Fibroblast of lung (primary cell): ENCODE measurements around the gene ACKR2. TPM values are rescaled to one million over a fixed set of nuclear protein-coding genes. Genes with fewer than 3 reads are reported as not detected.

Source experiments
- DNase-seq, 2 donors: peaks; one replicate each; pipeline versions ENCODE4 v3.0.0 to v3.0.0-alpha.2; 2010; ENCODE audit warnings: low read depth in 2 of 2
- H2AFZ ChIP-seq: 2 replicates; pipeline ENCODE4 v1.5.1; 2012; ENCODE audit warnings: low read length, control low read depth, inconsistent platforms
- H3K27ac ChIP-seq: 2 replicates; pipeline ENCODE4 v1.5.1; 2011; ENCODE audit warnings: low read length, control low read depth; ENCODE audit not compliant: insufficient read depth
- H3K27me3 ChIP-seq: 2 replicates; pipeline ENCODE4 v1.5.1; 2011; ENCODE audit warnings: mild to moderate bottlenecking, low read length; ENCODE audit not compliant: control insufficient read depth, insufficient read depth
- H3K36me3 ChIP-seq: 2 replicates; pipeline ENCODE4 v1.5.1; 2011; ENCODE audit warnings: low read length; ENCODE audit not compliant: control insufficient read depth, insufficient read depth
- H3K4me1 ChIP-seq: 2 replicates; pipeline ENCODE4 v1.5.1; 2011; ENCODE audit warnings: low read length; ENCODE audit not compliant: control insufficient read depth, insufficient read depth; ENCODE audit errors: extremely low read depth
- H3K4me2 ChIP-seq: 2 replicates; pipeline ENCODE4 v1.5.1; 2011; ENCODE audit warnings: low read length, control low read depth; ENCODE audit not compliant: insufficient read depth; ENCODE audit errors: extremely low read depth
- H3K4me3 ChIP-seq, 4 experiments: fragments of 200-600 bp in 1 of 4; sonication (generic) in 1 of 4; replicated peaks in 1 of 4; 2 replicates each; pipeline ENCODE4 v1.5.1; 2011 to 2016; ENCODE audit warnings: low read length in 4 of 4, low read depth in 3 of 4, mild to moderate bottlenecking in 3 of 4, control low read depth in 2 of 4, inconsistent platforms in 1 of 4, mixed read lengths in 1 of 4; ENCODE audit not compliant: insufficient read depth in 1 of 4; ENCODE audit errors: control extremely low read depth in 1 of 4
- H3K79me2 ChIP-seq: 2 replicates; pipeline ENCODE4 v1.5.1; 2012; ENCODE audit warnings: mild to moderate bottlenecking, low read length, inconsistent platforms; ENCODE audit not compliant: control insufficient read depth, insufficient read depth
- H3K9ac ChIP-seq: 2 replicates; pipeline ENCODE4 v1.5.1; 2011; ENCODE audit warnings: mild to moderate bottlenecking, low read length, control low read depth; ENCODE audit not compliant: insufficient read depth
- H3K9me3 ChIP-seq: 2 replicates; pipeline ENCODE4 v1.5.1; 2012; ENCODE audit warnings: low read depth, low read length; ENCODE audit not compliant: control insufficient read depth, insufficient read depth
- H4K20me1 ChIP-seq: 2 replicates; pipeline ENCODE4 v1.5.1; 2011; ENCODE audit warnings: low read length; ENCODE audit not compliant: control insufficient read depth, insufficient read depth; ENCODE audit errors: extremely low read depth
- EZH2 ChIP-seq: IDR thresholded peaks from 2 replicates; pipeline ENCODE4 v1.5.1; 2012; ENCODE audit warnings: low read length, control low read depth, mild to moderate bottlenecking; ENCODE audit errors: missing control alignments
- polyA plus RNA-seq, 2 donors: library from polyadenylated mRNA; depleted of rRNA in 1 of 2; stranded (reverse) in 1 of 2; unstranded in 1 of 2; fragments of >200 nt; gene quantifications; 2 replicates each; pipeline ENCODE4 v1.2.1, GENCODE V29; 2011 to 2012; ENCODE audit warnings: missing spikeins in 1 of 2
- total RNA-seq: library from RNA; depleted of rRNA; stranded (reverse); fragments of >200 nt; gene quantifications from 2 replicates; pipeline ENCODE4 v1.2.1, GENCODE V29; 2014
- TF ChIP-seq, protein P1 (sequence below), 2 donors: IDR thresholded peaks in 1 of 2; conservative IDR thresholded peaks in 1 of 2; 1 replicate in 1 of 2; 2 replicates in 1 of 2; pipeline ENCODE4 v1.5.1; 2011 to 2012; ENCODE audit warnings: low read length in 2 of 2, control low read depth in 1 of 2, inconsistent platforms in 1 of 2, low read depth in 1 of 2, mild to moderate bottlenecking in 1 of 2

The ACKR2 gene
- total and polyA plus RNA-seq, 2 donors (not counting 1 experiment from before 2014, with no cell fraction given) = under 0.01 to 0.19 TPM

GRCh38 chr3:42894698-42895579 is 85.7 kb downstream of the ACKR2 start:
- H3K27me3 ChIP-seq = no peaks in the 10 kb centered on the region
- no peak for TF ChIP-seq EZH2
- TF ChIP-seq, protein P1, sequence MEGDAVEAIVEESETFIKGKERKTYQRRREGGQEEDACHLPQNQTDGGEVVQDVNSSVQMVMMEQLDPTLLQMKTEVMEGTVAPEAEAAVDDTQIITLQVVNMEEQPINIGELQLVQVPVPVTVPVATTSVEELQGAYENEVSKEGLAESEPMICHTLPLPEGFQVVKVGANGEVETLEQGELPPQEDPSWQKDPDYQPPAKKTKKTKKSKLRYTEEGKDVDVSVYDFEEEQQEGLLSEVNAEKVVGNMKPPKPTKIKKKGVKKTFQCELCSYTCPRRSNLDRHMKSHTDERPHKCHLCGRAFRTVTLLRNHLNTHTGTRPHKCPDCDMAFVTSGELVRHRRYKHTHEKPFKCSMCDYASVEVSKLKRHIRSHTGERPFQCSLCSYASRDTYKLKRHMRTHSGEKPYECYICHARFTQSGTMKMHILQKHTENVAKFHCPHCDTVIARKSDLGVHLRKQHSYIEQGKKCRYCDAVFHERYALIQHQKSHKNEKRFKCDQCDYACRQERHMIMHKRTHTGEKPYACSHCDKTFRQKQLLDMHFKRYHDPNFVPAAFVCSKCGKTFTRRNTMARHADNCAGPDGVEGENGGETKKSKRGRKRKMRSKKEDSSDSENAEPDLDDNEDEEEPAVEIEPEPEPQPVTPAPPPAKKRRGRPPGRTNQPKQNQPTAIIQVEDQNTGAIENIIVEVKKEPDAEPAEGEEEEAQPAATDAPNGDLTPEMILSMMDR (conservative IDR thresholded peaks at IDR 0.05 in 1 of 2, IDR thresholded peaks at IDR 0.05 in 1 of 2; ENCODE audit: low read depth in 1 of 2, low read length in 2 of 2) = no peak
- no peak for DNase-seq
- H3K9ac ChIP-seq = no peak overlapping the region
- H3K4me2 ChIP-seq = no peak overlapping the region
- H3K36me3 ChIP-seq = no peaks in the 10 kb centered on the region
- H3K4me3 ChIP-seq = no peak overlapping the region
- H3K9me3 ChIP-seq = no peaks in the 10 kb centered on the region
- H4K20me1 ChIP-seq = no peaks in the 10 kb centered on the region
- H3K27ac ChIP-seq = no peak overlapping the region
- H2AFZ ChIP-seq = no peak overlapping the region
- no peaks in the 10 kb centered on the region for H3K4me1 ChIP-seq
- no peaks in the 10 kb centered on the region for H3K79me2 ChIP-seq

GRCh38 chr3:42895580-42895868 is 86.3 kb downstream of the ACKR2 start:
- no peaks in the 10 kb centered on the region for H3K27me3 ChIP-seq
- peak in 1 of 2 donors; percentile 13 for DNase-seq
- H3K9me3 ChIP-seq = no peaks in the 10 kb centered on the region
- H3K9ac ChIP-seq = no peak overlapping the region
- no peak overlapping the region for H3K4me2 ChIP-seq
- H4K20me1 ChIP-seq = no peaks in the 10 kb centered on the region
- no peaks in the 10 kb centered on the region for H3K4me1 ChIP-seq
- no peak overlapping the region for H2AFZ ChIP-seq
- H3K36me3 ChIP-seq = no peaks in the 10 kb centered on the region
- no peaks in the 10 kb centered on the region for H3K79me2 ChIP-seq
- no peak overlapping the region for H3K4me3 ChIP-seq
- TF ChIP-seq EZH2 = no peak
- TF ChIP-seq, protein P1 (conservative IDR thresholded peaks at IDR 0.05 in 1 of 2, IDR thresholded peaks at IDR 0.05 in 1 of 2; ENCODE audit: low read depth in 1 of 2, low read length in 2 of 2) = no peak
- H3K27ac ChIP-seq = no peak overlapping the region

DNA sequence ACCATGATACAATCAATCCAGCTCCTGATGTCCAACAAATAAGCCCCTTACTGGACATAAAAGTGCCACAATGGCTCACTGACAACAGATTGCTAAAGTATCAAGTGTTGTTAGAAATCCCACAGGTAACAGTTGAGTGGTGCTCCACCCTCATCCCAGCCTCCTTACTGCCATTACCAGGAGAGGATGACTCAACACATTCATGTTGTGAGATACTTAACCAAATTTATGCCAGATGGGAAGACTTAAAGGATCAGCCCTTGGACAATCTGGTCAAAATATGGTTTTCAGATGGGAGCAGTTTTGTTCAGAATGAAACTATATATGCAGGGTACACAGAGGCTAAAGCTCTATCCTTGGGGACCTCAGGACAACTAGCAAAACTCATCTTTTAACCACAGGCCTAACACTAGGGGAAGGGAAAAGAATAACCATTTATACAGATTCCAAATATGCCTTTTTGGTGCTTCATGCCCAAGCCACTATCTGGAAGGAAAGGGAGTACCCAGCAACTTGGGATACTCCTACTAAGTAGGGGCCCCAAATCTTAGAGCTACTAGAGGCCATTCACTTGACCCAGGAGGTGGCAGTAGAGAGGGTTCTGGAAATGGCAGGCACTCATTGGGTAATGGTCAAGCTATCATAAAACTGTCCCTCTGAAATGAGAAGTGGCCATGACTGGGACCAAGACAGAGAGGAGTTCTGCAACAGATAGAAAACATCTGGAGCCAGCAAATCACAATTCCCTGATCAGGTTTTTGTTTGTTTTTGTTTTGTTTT is 89.8 kb downstream of the ACKR2 start:
- H3K4me3 ChIP-seq = no peak overlapping the region
- H3K36me3 ChIP-seq = no peaks in the 10 kb centered on the region
- no peak overlapping the region for H3K9ac ChIP-seq
- TF ChIP-seq EZH2 = no peak
- TF ChIP-seq, protein P1 (conservative IDR thresholded peaks at IDR 0.05 in 1 of 2, IDR thresholded peaks at IDR 0.05 in 1 of 2; ENCODE audit: low read depth in 1 of 2, low read length in 2 of 2) = peak in 1 of 2 donors; percentile 11
- H3K27me3 ChIP-seq = peaks cover 3% of the 10 kb centered on the region
- H2AFZ ChIP-seq = no peak overlapping the region
- H3K27ac ChIP-seq = no peak overlapping the region
- H4K20me1 ChIP-seq = no peaks in the 10 kb centered on the region
- no peak for DNase-seq
- H3K79me2 ChIP-seq = no peaks in the 10 kb centered on the region
- no peak overlapping the region for H3K4me2 ChIP-seq
- H3K9me3 ChIP-seq = no peaks in the 10 kb centered on the region
- H3K4me1 ChIP-seq = no peaks in the 10 kb centered on the region
